HT-29 (cell line): Measurements from ENCODE around the gene MAN2B2. TPM values are rescaled to one million over a fixed set of nuclear protein-coding genes. Genes with fewer than 3 reads are reported as not detected.

Experiments used
- DNase-seq: peaks from one replicate; pipeline ENCODE4 v3.0.0-alpha.2; 2015; ENCODE audit warnings: low spot score
- total RNA-seq: library from RNA; depleted of rRNA; stranded (reverse); fragments of >200 nt; shearing (Covaris generic); gene quantifications from 2 replicates; pipeline ENCODE4 v1.2.3, GENCODE V29; 2014

The MAN2B2 gene
- total RNA-seq, 1 experiment from 2014 or later = 28.5 TPM

- DNase-seq = no peak
These were observed 7.8 kb upstream of the MAN2B2 start for GRCh38 chr4:6567218-6567617.

- DNase-seq = no peak
These were observed 6.8 kb upstream of the MAN2B2 start for GRCh38 chr4:6568148-6568547.

GRCh38 chr4:6568689-6569332 lies 6.2 kb upstream of the MAN2B2 start:
- DNase-seq = peak; percentile 7

- DNase-seq = no peak
These were observed 3.4 kb upstream of the MAN2B2 start for GRCh38 chr4:6571608-6572007.

- DNase-seq = no peak
These were observed 1.4 kb upstream of the MAN2B2 start for GRCh38 chr4:6573551-6573950.

GRCh38 chr4:6573986-6574746 lies 823 bp upstream of the MAN2B2 start:
- peak; percentile 12 for DNase-seq

GRCh38 chr4:6575503-6576240 lies 683 bp downstream of the MAN2B2 start:
- no peak for DNase-seq

- peak; percentile 93 for DNase-seq
These were observed 1.5 kb downstream of the MAN2B2 start for GRCh38 chr4:6576512-6576911.

- DNase-seq = no peak
These were observed 1.9 kb downstream of the MAN2B2 start for GRCh38 chr4:6576932-6577331.

- no peak for DNase-seq
These were observed 2.4 kb downstream of the MAN2B2 start for GRCh38 chr4:6577409-6577808.

GRCh38 chr4:6578221-6578620 lies 3.2 kb downstream of the MAN2B2 start:
- DNase-seq = no peak

GRCh38 chr4:6580353-6580752 lies 5.4 kb downstream of the MAN2B2 start:
- no peak for DNase-seq

GRCh38 chr4:6581566-6582121 lies 6.7 kb downstream of the MAN2B2 start:
- DNase-seq = no peak

GRCh38 chr4:6582889-6583490 lies 8.0 kb downstream of the MAN2B2 start:
- DNase-seq = peak; percentile 27

- DNase-seq = no peak
These were observed 9.9 kb downstream of the MAN2B2 start for GRCh38 chr4:6584865-6585264.

GRCh38 chr4:6586715-6587325 lies 11.8 kb downstream of the MAN2B2 start:
- no peak for DNase-seq

GRCh38 chr4:6589444-6589843 lies 14.5 kb downstream of the MAN2B2 start:
- DNase-seq = no peak

- DNase-seq = no peak
These were observed 16.3 kb downstream of the MAN2B2 start for GRCh38 chr4:6591313-6591712.

GRCh38 chr4:6591781-6592180 lies 16.8 kb downstream of the MAN2B2 start:
- DNase-seq = no peak

- DNase-seq = no peak
These were observed 18.0 kb downstream of the MAN2B2 start for GRCh38 chr4:6592804-6593563.

- no peak for DNase-seq
These were observed 19.4 kb downstream of the MAN2B2 start for GRCh38 chr4:6594341-6594740.
